GM18507 (cell line): ENCODE data around the gene RBMS3.

Experiments used
- DNase-seq: peaks from one replicate; pipeline ENCODE4 v3.0.0; 2011; ENCODE audit warnings: low read depth; ENCODE audit not compliant: insufficient read length; ENCODE audit errors: extremely low spot score
- FAIRE-seq: peaks from 2 replicates; lab custom pipeline; 2011; peaks lifted over from hg19 to GRCh38; lab: Jason Lieb, UNC

The RBMS3 gene

GRCh38 chr3:29919571-29919970, 638.7 kb downstream of the RBMS3 start:
- no peak for FAIRE-seq
- DNase-seq = no peak

- DNase-seq = no peak
- no peak for FAIRE-seq
Measured at GRCh38 chr3:29922992-29923746, 642.3 kb downstream of the RBMS3 start.

GRCh38 chr3:29924783-29925561, 644.1 kb downstream of the RBMS3 start:
- FAIRE-seq (no peak), DNase-seq (no peak)

- FAIRE-seq (no peak), DNase-seq (no peak)
Measured at GRCh38 chr3:29926378-29926777, 645.5 kb downstream of the RBMS3 start.

GRCh38 chr3:29932696-29933325, 651.9 kb downstream of the RBMS3 start:
- DNase-seq (no peak), FAIRE-seq (no peak)

- DNase-seq (no peak), FAIRE-seq (no peak)
Measured at GRCh38 chr3:29933802-29934490, 653.1 kb downstream of the RBMS3 start.

GRCh38 chr3:29934751-29935150, 653.9 kb downstream of the RBMS3 start:
- FAIRE-seq (no peak), DNase-seq (no peak)

- no peak for DNase-seq
- peak; percentile 26 for FAIRE-seq
Measured at GRCh38 chr3:29936054-29936453, 655.2 kb downstream of the RBMS3 start.

- FAIRE-seq (no peak), DNase-seq (no peak)
Measured at GRCh38 chr3:29936766-29937165, 655.9 kb downstream of the RBMS3 start.

GRCh38 chr3:29937185-29937584, 656.3 kb downstream of the RBMS3 start:
- FAIRE-seq (no peak), DNase-seq (no peak)

GRCh38 chr3:29940759-29941323, 660.0 kb downstream of the RBMS3 start:
- DNase-seq = no peak
- no peak for FAIRE-seq

GRCh38 chr3:29942297-29942696, 661.4 kb downstream of the RBMS3 start:
- no peak for DNase-seq

GRCh38 chr3:29949131-29949530, 668.3 kb downstream of the RBMS3 start:
- FAIRE-seq = no peak
- DNase-seq = no peak

More at GRCh38 chr3:29942297-29942696, 661.4 kb downstream of the RBMS3 start:
- no peak for FAIRE-seq

GRCh38 chr3:29949940-29950616, 669.2 kb downstream of the RBMS3 start:
- DNase-seq (no peak), FAIRE-seq (no peak)

- no peak for DNase-seq
- no peak for FAIRE-seq
Measured at GRCh38 chr3:29952431-29952830, 671.6 kb downstream of the RBMS3 start.

GRCh38 chr3:29955413-29955812, 674.5 kb downstream of the RBMS3 start:
- no peak for FAIRE-seq

GRCh38 chr3:29958816-29959215, 677.9 kb downstream of the RBMS3 start:
- FAIRE-seq = no peak

More at GRCh38 chr3:29955413-29955812, 674.5 kb downstream of the RBMS3 start:
- DNase-seq = no peak

GRCh38 chr3:29971895-29972294, 691.0 kb downstream of the RBMS3 start:
- no peak for FAIRE-seq

More at GRCh38 chr3:29958816-29959215, 677.9 kb downstream of the RBMS3 start:
- no peak for DNase-seq

More at GRCh38 chr3:29971895-29972294, 691.0 kb downstream of the RBMS3 start:
- DNase-seq = no peak
